ENCODE measurements around the gene B3GNT3.

GRCh38 chr19:17754634-17755442 is 40.1 kb upstream of the B3GNT3 start:
- TF ChIP-seq POLR2A (IDR thresholded peaks at IDR 0.05), result no peak
- no peak for TF ChIP-seq CTCF (IDR thresholded peaks at IDR 0.05)
